ENCODE measurements around the gene TP63. TPM values are rescaled to one million over a fixed set of nuclear protein-coding genes. Genes with fewer than 3 reads are reported as not detected.
A peak's percentile ranks its signal among the peaks of the same experiment; 100 is the strongest.

Gene TP63
- total and polyA plus RNA-seq, 5 experiments from 2014 or later, result not detected

DNA sequence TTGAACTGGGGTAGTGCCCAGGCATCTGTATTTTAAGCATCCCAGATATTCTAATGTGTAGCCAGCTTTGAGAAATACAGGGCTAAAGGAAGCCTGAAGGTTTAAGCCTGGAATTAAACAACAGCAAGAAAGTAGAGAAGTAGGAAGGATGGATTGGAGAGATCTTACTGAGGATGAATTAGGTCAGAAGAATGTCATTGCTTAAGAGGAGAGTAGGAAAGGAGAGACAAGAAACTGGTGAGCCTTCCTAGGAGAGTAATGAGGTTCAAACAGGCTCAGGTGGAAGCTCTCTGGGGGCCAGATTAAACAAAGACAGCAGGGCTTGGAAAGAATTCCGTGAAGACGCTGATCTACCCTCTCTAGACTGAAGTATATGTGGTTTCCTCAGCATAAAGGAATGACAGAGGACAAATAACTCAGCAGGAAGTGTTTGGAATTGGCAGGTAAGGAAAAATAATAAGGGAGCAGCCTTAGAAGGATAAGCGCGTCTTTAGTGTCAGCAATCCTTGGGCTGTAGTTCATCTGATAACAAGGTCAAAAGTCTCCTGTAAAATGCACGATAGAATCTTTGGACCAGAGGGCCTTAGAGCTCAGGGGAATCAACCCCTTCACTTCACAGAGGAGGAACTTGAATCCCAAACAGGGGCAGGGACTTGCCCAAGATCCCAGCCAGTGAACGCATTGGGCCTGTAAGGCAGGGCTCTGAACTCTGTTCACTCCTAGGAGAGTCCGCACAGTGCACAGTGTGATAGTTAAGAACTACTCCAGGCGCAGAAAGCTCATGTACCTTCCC, 90.9 kb downstream of the TP63 start:
- ATAC-seq (no peak), DNase-seq (no peak)
- Mint-ChIP-seq H3K36me3 (no peaks in the 10 kb centered on the region), H3K9me3 (no peaks in the 10 kb centered on the region), H3K27me3 (no peaks in the 10 kb centered on the region), H3K4me3 (no peak overlapping the region), H3K27ac (no peak overlapping the region), H3K4me1 (no peaks in the 10 kb centered on the region)
- POLR2A ChIA-PET, result no interaction called here

DNA sequence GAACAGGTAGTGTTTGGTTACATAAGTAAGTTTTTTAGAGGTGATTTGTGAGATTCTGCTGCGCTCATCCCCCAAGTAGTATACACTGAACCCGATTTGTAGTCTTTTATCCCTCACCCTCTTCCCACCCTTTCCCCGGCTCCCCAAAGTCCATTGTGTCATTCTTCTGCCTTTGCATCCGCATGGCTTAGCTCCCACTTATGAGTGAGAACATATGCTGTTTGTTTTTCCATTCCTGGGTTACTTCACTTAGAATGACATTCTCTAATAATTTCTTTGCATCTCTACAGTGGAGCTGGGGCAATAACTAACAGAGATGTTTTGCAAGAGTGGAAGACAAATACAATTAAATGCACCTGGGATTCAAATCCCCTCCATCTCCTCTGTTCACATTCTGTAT, 93.2 kb downstream of the TP63 start:
- DNase-seq (no peak), ATAC-seq (no peak)
- no peaks in the 10 kb centered on the region for H3K27me3 Mint-ChIP-seq
- no peaks in the 10 kb centered on the region for H3K9me3 Mint-ChIP-seq
- POLR2A ChIA-PET, result no interaction called here
- no peaks in the 10 kb centered on the region for H3K36me3 Mint-ChIP-seq
- H3K4me1 Mint-ChIP-seq, result no peaks in the 10 kb centered on the region
- H3K4me3 Mint-ChIP-seq, result no peak overlapping the region
- peak overlapping the region in 1 of 10 donors; percentile 17 for H3K27ac Mint-ChIP-seq

DNA sequence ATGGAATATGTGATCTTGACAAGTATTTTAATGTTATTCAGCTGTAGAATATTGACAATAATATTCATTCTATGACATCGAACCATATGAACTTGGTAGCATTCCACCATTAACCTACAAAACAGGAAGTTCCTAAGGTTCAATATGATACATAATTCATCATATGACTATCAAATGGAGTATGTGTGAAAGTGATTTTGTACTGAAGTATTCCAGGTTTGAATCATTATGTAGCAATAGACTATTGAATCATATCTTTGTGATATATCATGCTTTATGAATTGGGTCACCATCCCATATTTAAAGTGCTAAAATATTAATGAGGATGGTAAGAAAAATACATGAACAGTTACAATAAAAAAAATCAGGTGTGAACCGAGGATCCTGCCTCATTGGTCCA, 95.1 kb downstream of the TP63 start:
- Mint-ChIP-seq H3K4me1 (no peaks in the 10 kb centered on the region), H3K27ac (no peak overlapping the region), H3K27me3 (no peaks in the 10 kb centered on the region), H3K36me3 (no peaks in the 10 kb centered on the region), H3K9me3 (peaks cover 0 to 3% (median 0%) of the 10 kb centered on the region in 9 donors), H3K4me3 (no peak overlapping the region)
- DNase-seq, result no peak
- ATAC-seq, result no peak
- POLR2A ChIA-PET, result no interaction called here

DNA sequence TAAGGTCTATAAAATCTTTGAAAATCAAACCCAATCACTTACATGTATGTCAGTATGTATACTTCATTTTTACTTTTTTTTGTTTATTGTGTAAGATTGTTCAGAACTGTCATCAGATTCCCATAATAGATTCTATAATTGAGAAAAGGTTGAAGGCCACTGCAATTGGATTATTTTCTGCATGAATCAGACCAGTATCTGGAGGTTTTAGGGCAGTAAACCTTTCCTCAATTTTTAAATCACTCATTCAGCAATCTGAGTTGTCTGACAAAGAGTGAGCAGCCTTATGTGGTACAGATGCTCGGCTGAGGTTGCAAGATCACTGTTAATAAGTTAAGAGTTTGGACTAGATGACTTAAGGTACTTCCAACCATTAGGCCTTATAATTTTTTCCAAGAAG, 96.0 kb downstream of the TP63 start:
- H3K36me3 Mint-ChIP-seq, result no peaks in the 10 kb centered on the region
- POLR2A ChIA-PET, result no interaction called here
- H3K27ac Mint-ChIP-seq, result no peak overlapping the region
- no peaks in the 10 kb centered on the region for H3K27me3 Mint-ChIP-seq
- no peak overlapping the region for H3K4me3 Mint-ChIP-seq
- H3K4me1 Mint-ChIP-seq, result no peaks in the 10 kb centered on the region
- no peak for ATAC-seq
- DNase-seq, result no peak
- peaks cover 0 to 3% (median 0%) of the 10 kb centered on the region in 9 donors for H3K9me3 Mint-ChIP-seq

DNA sequence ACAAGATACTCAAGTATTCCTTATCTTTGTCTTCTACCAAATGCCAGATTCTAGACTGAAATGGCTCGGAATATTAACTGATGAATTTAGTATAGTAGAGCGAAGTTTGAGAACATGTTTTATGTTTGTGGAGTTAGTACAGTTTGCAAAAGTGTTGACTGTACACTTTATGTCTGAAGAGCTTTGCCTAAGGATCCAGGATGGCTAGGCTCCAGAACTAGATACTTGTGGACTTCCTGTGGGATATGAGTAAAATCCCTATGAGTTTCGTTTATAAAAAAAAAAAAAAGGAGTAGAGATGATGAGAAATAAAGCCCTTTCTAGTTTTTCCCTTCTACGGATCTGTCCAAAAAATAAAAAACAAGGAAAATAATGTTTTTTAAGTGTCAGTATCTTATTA, 96.7 kb downstream of the TP63 start:
- POLR2A ChIA-PET, result no interaction called here
- no peak for ATAC-seq
- DNase-seq, result no peak
- Mint-ChIP-seq H3K4me1 (no peaks in the 10 kb centered on the region), H3K36me3 (no peaks in the 10 kb centered on the region), H3K27ac (no peak overlapping the region), H3K9me3 (peaks cover 0 to 3% (median 0%) of the 10 kb centered on the region in 9 donors), H3K27me3 (no peaks in the 10 kb centered on the region), H3K4me3 (no peak overlapping the region)

DNA sequence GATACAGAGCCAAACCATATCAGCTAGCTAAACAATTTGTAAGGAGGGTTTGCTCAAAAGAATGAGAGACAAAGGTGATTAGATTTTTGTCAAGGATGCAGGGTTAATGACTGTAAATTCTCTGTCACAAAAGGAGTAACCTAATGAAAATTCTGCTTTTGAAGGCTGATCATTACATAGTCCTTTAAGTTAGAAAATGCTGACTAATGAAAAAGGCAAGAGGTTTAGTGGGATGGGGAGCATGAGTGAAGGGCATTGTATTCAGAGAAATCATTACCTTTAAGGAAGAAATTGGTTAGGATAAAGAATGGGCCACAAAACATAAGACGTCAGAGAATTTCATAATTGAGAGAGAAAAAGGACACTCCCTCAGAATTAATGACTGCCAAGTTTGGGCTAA, 97.7 kb downstream of the TP63 start:
- POLR2A ChIA-PET, result no interaction called here
- peaks cover 0 to 3% (median 0%) of the 10 kb centered on the region in 9 donors for H3K9me3 Mint-ChIP-seq
- H3K4me1 Mint-ChIP-seq, result no peaks in the 10 kb centered on the region
- no peaks in the 10 kb centered on the region for H3K27me3 Mint-ChIP-seq
- no peak overlapping the region for H3K4me3 Mint-ChIP-seq
- ATAC-seq (no peak), DNase-seq (no peak)
- H3K27ac Mint-ChIP-seq, result no peak overlapping the region
- H3K36me3 Mint-ChIP-seq, result no peaks in the 10 kb centered on the region

DNA sequence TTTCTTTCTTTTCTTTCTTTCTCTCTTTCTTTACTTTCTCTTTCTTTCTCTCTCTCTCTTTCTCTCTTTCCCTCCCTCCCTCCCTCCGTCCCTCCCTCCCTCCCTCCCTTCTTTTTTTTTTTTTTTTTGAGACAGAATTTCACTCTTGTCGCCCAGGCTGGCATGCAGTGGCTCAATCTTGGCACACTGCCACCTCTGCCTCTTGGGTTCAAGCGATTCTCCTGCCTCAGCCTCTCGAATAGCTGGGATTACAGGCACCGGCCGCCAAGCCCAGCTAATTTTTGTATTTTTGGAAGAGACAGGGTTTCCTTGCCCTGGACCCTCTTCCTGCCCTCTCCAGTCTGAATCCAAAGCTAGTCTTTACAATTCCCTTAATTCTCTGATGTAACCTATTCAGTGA, 102.9 kb downstream of the TP63 start:
- H3K27me3 Mint-ChIP-seq, result peaks cover 0 to 7% (median 0%) of the 10 kb centered on the region in 5 donors
- ATAC-seq, result no peak
- no peak overlapping the region for H3K4me3 Mint-ChIP-seq
- no peak overlapping the region for H3K27ac Mint-ChIP-seq
- no peak for DNase-seq
- POLR2A ChIA-PET, result no interaction called here
- peaks cover 0 to 6% (median 0%) of the 10 kb centered on the region in 3 donors for H3K36me3 Mint-ChIP-seq
- peaks cover 0 to 12% (median 0%) of the 10 kb centered on the region in 9 donors for H3K9me3 Mint-ChIP-seq
- peaks cover 0 to 5% (median 0%) of the 10 kb centered on the region in 4 donors for H3K4me1 Mint-ChIP-seq

DNA sequence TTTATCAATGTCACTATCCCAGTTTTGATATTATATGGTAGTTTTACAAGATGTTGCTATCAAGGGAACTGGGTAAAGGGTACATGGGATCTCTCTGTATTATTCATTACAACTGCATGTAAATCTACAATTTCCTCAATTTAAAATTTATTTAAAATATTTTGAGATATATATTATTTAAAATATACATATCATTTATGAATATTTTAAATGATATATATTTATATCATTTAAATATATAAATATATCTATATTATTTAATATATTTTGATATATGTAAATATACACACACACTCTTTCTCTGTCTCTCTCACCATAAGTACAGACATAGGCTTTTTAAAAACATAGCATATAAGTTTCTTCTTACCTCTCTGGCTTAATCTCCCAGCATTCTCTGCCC, 104.7 kb downstream of the TP63 start:
- ATAC-seq, result no peak
- H3K27ac Mint-ChIP-seq, result no peak overlapping the region
- peaks cover 0 to 12% (median 0%) of the 10 kb centered on the region in 9 donors for H3K9me3 Mint-ChIP-seq
- no peak for DNase-seq
- H3K27me3 Mint-ChIP-seq, result peaks cover 0 to 7% (median 0%) of the 10 kb centered on the region in 5 donors
- peaks cover 0 to 6% (median 0%) of the 10 kb centered on the region in 3 donors for H3K36me3 Mint-ChIP-seq
- no peak overlapping the region for H3K4me3 Mint-ChIP-seq
- POLR2A ChIA-PET, result no interaction called here
- peaks cover 0 to 6% (median 0%) of the 10 kb centered on the region in 4 donors for H3K4me1 Mint-ChIP-seq

DNA sequence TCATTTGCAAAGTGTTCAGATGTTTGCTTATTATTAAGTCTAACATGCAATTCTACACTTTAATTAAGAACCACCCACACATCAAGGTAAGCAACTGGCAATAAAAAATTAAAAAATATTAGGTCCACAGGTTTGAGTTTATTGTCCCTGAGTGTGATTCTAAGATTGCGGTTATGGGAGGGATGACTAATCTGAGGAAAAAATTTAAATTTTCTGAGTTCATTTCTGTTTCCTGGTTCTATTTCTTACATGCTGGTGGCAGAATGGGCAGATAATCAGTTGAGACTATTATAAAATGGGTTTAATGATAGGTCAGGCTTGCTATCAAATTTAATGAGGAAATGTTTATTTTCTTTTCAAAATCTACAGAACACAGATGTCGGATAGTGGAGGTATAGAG, 105.9 kb downstream of the TP63 start:
- Mint-ChIP-seq H3K4me1 (peaks cover 0 to 6% (median 0%) of the 10 kb centered on the region in 4 donors), H3K36me3 (peaks cover 0 to 6% (median 0%) of the 10 kb centered on the region in 3 donors), H3K4me3 (no peak overlapping the region), H3K27ac (no peak overlapping the region), H3K9me3 (peaks cover 0 to 12% (median 0%) of the 10 kb centered on the region in 9 donors), H3K27me3 (peaks cover 0 to 7% (median 0%) of the 10 kb centered on the region in 5 donors)
- POLR2A ChIA-PET, result no interaction called here
- ATAC-seq (no peak), DNase-seq (no peak)

DNA sequence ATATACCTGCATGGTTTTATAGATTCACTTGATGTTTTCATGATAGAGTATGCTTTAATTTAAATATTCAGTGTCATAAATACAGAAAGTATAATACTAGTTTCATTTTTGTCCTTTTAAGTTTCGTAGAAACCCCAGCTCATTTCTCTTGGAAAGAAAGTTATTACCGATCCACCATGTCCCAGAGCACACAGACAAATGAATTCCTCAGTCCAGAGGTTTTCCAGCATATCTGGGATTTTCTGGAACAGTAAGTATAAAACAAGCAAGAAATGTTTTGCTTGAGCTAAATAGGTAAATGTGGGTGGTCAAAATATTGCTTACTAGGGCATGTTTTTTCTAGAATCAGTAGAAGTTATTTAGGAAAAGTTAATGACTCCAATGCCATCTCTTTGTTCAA, 106.4 kb downstream of the TP63 start:
- no peak for DNase-seq

DNA sequence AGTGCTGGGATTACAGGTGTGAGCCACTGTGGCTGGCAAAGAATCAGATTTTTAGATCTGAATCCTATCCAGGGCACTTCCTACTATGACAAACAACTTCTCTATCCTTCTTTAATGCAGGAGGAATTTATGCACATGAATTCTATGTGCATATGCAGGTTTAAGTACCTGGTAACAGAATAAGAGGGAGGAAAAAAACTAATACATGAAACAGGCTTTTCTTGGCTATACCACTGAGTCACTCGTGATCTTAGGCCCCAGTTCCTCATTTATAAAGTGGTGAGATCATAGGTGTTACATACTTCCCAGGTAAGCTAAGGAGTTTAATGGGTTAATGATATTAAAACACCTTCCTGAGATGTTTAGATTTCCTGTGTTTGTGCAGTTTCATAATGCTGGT, 108.2 kb downstream of the TP63 start:
- Mint-ChIP-seq H3K27me3 (peaks cover 0 to 5% (median 0%) of the 10 kb centered on the region in 5 donors), H3K36me3 (peaks cover 0 to 13% (median 0%) of the 10 kb centered on the region in 3 donors), H3K4me1 (peaks cover 0 to 6% (median 0%) of the 10 kb centered on the region in 4 donors), H3K27ac (no peak overlapping the region), H3K9me3 (peaks cover 0 to 15% (median 4%) of the 10 kb centered on the region in 9 donors), H3K4me3 (no peak overlapping the region)
- DNase-seq (no peak), ATAC-seq (no peak)
- POLR2A ChIA-PET, result no interaction called here

More for the DNA sequence above, 106.4 kb downstream of the TP63 start:
- Mint-ChIP-seq H3K27ac (no peak overlapping the region), H3K27me3 (peaks cover 0 to 7% (median 0%) of the 10 kb centered on the region in 5 donors), H3K9me3 (peaks cover 0 to 12% (median 2%) of the 10 kb centered on the region in 9 donors), H3K4me1 (peaks cover 0 to 6% (median 0%) of the 10 kb centered on the region in 4 donors), H3K4me3 (no peak overlapping the region), H3K36me3 (peaks cover 0 to 11% (median 0%) of the 10 kb centered on the region in 3 donors)
- POLR2A ChIA-PET, result no interaction called here
- ATAC-seq, result no peak

DNA sequence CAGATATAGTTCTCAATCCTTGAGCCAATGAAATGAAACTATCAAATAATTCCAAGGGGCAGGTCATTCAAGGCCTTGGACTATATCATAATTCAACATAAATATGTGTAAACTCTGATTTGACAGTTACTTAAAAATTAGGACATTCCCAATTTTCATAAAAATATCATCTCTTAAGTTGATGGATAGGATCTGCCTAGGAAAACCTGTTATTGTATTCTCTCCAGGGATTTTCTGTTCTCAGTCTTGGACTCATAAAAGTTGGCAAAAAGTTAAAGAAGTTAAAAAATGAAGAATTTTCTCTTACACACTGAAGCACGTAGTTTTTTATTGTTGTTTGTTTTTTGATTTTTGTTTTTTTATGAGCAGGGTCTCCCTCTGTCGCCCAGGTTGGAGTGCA, 109.0 kb downstream of the TP63 start:
- DNase-seq, result no peak
- no peaks in the 10 kb centered on the region for H3K27me3 Mint-ChIP-seq
- H3K4me3 Mint-ChIP-seq, result no peak overlapping the region
- H3K9me3 Mint-ChIP-seq, result peaks cover 0 to 19% (median 4%) of the 10 kb centered on the region in 9 donors
- peaks cover 0 to 13% (median 0%) of the 10 kb centered on the region in 3 donors for H3K36me3 Mint-ChIP-seq
- POLR2A ChIA-PET, result no interaction called here
- no peak overlapping the region for H3K27ac Mint-ChIP-seq
- no peak for ATAC-seq
- H3K4me1 Mint-ChIP-seq, result peaks cover 0 to 3% (median 0%) of the 10 kb centered on the region in 4 donors

DNA sequence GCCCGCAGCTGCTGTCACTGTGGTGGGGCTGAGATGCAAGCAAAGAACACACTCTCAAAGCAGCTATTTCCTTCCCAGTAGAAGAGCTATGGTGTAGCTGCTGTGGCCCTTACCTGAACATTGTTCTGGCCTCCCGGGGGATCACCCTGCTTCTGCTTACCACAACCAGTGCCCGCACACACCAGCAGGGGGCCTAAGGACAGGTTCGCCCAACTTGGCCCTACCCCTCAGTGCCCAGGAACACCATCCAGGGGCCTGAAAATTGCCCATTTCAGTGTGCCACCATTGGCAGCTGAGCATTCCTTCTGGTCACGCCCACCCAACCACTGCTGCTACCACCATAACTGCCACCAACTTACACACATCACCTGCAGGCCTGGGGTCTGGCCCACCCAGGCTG, 113.0 kb downstream of the TP63 start:
- POLR2A ChIA-PET, result no interaction called here
- H3K27ac Mint-ChIP-seq, result no peak overlapping the region
- peaks cover 0 to 1% (median 0%) of the 10 kb centered on the region in 4 donors for H3K4me1 Mint-ChIP-seq
- H3K36me3 Mint-ChIP-seq, result peaks cover 0 to 18% (median 2%) of the 10 kb centered on the region in 3 donors
- peaks cover 0 to 37% (median 18%) of the 10 kb centered on the region in 9 donors for H3K9me3 Mint-ChIP-seq
- H3K27me3 Mint-ChIP-seq, result no peaks in the 10 kb centered on the region
- no peak overlapping the region for H3K4me3 Mint-ChIP-seq
- ATAC-seq (no peak), DNase-seq (no peak)

Measured in naive thymus-derived CD8-positive, alpha-beta T cell (primary cell).